Upper lobe of left lung (tissue), 4 donors: ENCODE results near the gene BCL10.

Source experiments
- EP300 ChIP-seq, 4 donors: sonication (generic); formaldehyde crosslinking; IDR thresholded peaks; one replicate each; pipeline ENCODE4 v1.5.1; 2017; ENCODE audit warnings: antibody characterized with exemption in 4 of 4, control low read depth in 2 of 4
- POLR2A ChIP-seq, 4 donors: fragments of 450-650 bp; IDR thresholded peaks; one replicate each; pipeline ENCODE4 v1.5.1; 2016 to 2017; ENCODE audit warnings: antibody characterized with exemption in 4 of 4, mild to moderate bottlenecking in 2 of 4
- TF ChIP-seq, protein P1 (sequence below), 6 experiments: fragments of 450-650 bp in 4 of 6; fragments of 200-600 bp in 2 of 6; sonication (generic) in 2 of 6; IDR thresholded peaks; one replicate each; pipeline ENCODE4 v1.5.1; 2016 to 2019; ENCODE audit warnings: antibody characterized with exemption in 6 of 6

GRCh38 chr1:85262985-85263384 lies 13.4 kb downstream of the BCL10 start:
- TF ChIP-seq, protein P1, sequence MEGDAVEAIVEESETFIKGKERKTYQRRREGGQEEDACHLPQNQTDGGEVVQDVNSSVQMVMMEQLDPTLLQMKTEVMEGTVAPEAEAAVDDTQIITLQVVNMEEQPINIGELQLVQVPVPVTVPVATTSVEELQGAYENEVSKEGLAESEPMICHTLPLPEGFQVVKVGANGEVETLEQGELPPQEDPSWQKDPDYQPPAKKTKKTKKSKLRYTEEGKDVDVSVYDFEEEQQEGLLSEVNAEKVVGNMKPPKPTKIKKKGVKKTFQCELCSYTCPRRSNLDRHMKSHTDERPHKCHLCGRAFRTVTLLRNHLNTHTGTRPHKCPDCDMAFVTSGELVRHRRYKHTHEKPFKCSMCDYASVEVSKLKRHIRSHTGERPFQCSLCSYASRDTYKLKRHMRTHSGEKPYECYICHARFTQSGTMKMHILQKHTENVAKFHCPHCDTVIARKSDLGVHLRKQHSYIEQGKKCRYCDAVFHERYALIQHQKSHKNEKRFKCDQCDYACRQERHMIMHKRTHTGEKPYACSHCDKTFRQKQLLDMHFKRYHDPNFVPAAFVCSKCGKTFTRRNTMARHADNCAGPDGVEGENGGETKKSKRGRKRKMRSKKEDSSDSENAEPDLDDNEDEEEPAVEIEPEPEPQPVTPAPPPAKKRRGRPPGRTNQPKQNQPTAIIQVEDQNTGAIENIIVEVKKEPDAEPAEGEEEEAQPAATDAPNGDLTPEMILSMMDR (IDR thresholded peaks at IDR 0.05): no peak
- TF ChIP-seq EP300 (IDR thresholded peaks at IDR 0.05): no peak
- TF ChIP-seq POLR2A (IDR thresholded peaks at IDR 0.05): no peak
